Adrenal gland (tissue), 12 donors: ENCODE results near the gene CD200R1. TPM values are rescaled to one million over a fixed set of nuclear protein-coding genes. Genes with fewer than 3 reads are reported as not detected.

ENCODE experiments used
- DNase-seq, 7 donors: peaks; one replicate each; pipeline ENCODE4 v3.0.0-alpha.2; 2019 to 2020
- H3K27ac ChIP-seq, 5 donors: fragments of 200-600 bp; sonication (generic) in 4 of 5; 1 replicate in 3 of 5; 2 replicates in 2 of 5; pipeline versions ENCODE4 v1.5.1 to v1.8.0; 2016 to 2020; ENCODE audit warnings: mild to moderate bottlenecking in 1 of 5
- H3K27me3 ChIP-seq: fragments of 200-600 bp; 2 replicates; pipeline ENCODE4 v1.8.0; 2021
- H3K36me3 ChIP-seq, 2 donors: fragments of 200-600 bp; replicated peaks in 1 of 2; 1 replicate in 1 of 2; 2 replicates in 1 of 2; pipeline versions ENCODE4 v1.5.1 to v1.8.0; 2018 to 2022
- H3K4me1 ChIP-seq, 2 donors: fragments of 200-600 bp; replicated peaks in 1 of 2; 1 replicate in 1 of 2; 2 replicates in 1 of 2; pipeline versions ENCODE4 v1.5.1 to v1.8.0; 2018 to 2021
- H3K4me3 ChIP-seq, 4 donors: fragments of 200-600 bp; sonication (generic) in 3 of 4; one replicate each; pipeline ENCODE4 v1.5.1; 2016 to 2018
- H3K9me3 ChIP-seq, 3 donors: fragments of 200-600 bp; sonication (generic) in 1 of 3; replicated peaks in 1 of 3; 1 replicate in 2 of 3; 2 replicates in 1 of 3; pipeline versions ENCODE4 v1.5.1 to v1.8.0; 2016 to 2021
- POLR2A ChIP-seq, 2 donors: fragments of 450-650 bp; IDR thresholded peaks; one replicate each; pipeline ENCODE4 v1.6.1; 2017; ENCODE audit warnings: antibody characterized with exemption in 2 of 2, mild to moderate bottlenecking in 2 of 2, moderate library complexity in 1 of 2
- WGBS, 4 donors: extraction: QIAGEN DNeasy Blood & Tissue Kit in 2 of 4; methylation state at CpG; one replicate each; pipeline versions ENCODE4 v1.1.5 to v1.1.7; 2013 to 2017; 5-methylcytosine and 5-hydroxymethylcytosine counted together
- intact Hi-C, 2 donors: fragments of 100-400 bp; cut with DNase I; formaldehyde crosslinking; loops; one replicate each; pipeline versions ENCODE4 v1.14.1 to v1.15.0; 2022 to 2023
- polyA plus RNA-seq, 3 donors: library from polyadenylated mRNA; stranded (reverse); fragments of 200-250 nt in 2 of 3; fragments of 350-450 nt in 1 of 3; fragmentation: Illumina TruSeq in 1 of 3; extraction: RNeasy Lipid Tissue Mini Kit (QIAGEN cat#74804) in 1 of 3; gene quantifications; one replicate each; pipeline ENCODE4 v1.2.3, GENCODE V29; 2013 to 2014
- total RNA-seq, 9 donors: library from RNA; depleted of rRNA in 4 of 9; stranded (reverse); fragments of >200 nt in 4 of 9; fragments of 120-200 nt in 1 of 9; fragmentation: NEBNext Ultra II Directional in 1 of 9; extraction: Animal tissue kit (Norgen Biotek cat#: 25700) in 1 of 9; gene quantifications; one replicate each; pipeline versions ENCODE4 v1.1.0 to v1.2.4, GENCODE V29; 2013 to 2023
- TF ChIP-seq, protein P1 (sequence below), 6 experiments: fragments of 450-650 bp in 4 of 6; fragments of 200-600 bp in 2 of 6; sonication (generic) in 1 of 6; IDR thresholded peaks; 1 replicate in 5 of 6; 2 replicates in 1 of 6; pipeline versions ENCODE4 v1.5.1 to v1.8.0; 2016 to 2021; ENCODE audit warnings: antibody characterized with exemption in 6 of 6, mild to moderate bottlenecking in 2 of 6, moderate library complexity in 1 of 6
- donor health status: healthy with polysubstance abuse.
- donor health status: Bipolar disorder and iron deficiency.
- donor health status: DM: yes; HTN: yes; CAD: no.
- donor health status: DM: no; HTN: no; CAD: no.
- donor health status: DM: no; HTN: no; CAD: no.
- donor health status: DM: yes; HTN: yes; CAD: no.

CD200R1 gene
- total and polyA plus RNA-seq, 12 donors = 0.24 to 11.0 (median 1.4) TPM

DNA sequence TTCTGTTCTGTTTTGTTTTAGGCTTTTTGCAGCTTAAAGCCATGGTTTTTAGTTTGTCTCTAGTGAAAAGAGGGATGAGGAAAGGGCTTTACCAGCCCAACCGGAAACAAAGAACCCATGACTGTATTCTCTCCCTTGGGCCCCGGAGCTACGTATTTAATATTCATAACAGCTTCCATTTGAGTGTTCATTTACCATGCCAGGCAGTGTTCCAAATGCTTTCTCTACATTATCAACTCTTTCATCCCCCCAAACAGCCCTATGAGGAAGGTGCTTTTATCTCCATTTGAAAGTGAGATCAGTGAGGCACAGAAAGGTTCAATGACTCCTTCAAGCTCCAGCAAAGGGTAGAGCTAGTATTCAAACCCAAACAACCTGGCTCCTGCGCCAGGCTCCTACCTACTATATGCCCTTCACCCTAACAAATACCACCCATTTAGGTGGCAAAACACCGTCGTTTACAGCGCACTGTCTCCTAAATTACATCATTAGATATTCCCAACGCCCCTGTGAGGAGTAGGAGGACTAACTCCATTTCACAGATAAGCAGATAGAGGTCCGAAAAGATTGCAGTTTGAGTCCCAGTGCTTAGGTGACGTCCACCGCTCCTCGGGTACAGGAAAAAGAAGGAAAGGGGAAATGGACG is 43.8 kb upstream of the CD200R1 start:
- Histone ChIP-seq H3K9me3 (no peaks in the 10 kb centered on the region), H3K27ac (peak overlapping the region; percentile 68 to 95 (median 79)), H3K27me3 (no peaks in the 10 kb centered on the region), H3K4me3 (peak overlapping the region; percentile 41 to 87 (median 72)), H3K4me1 (peaks cover 11 to 21% of the 10 kb centered on the region in 2 donors), H3K36me3 (peaks cover 0 to 5% of the 10 kb centered on the region in 2 donors)
- TF ChIP-seq, protein P1, sequence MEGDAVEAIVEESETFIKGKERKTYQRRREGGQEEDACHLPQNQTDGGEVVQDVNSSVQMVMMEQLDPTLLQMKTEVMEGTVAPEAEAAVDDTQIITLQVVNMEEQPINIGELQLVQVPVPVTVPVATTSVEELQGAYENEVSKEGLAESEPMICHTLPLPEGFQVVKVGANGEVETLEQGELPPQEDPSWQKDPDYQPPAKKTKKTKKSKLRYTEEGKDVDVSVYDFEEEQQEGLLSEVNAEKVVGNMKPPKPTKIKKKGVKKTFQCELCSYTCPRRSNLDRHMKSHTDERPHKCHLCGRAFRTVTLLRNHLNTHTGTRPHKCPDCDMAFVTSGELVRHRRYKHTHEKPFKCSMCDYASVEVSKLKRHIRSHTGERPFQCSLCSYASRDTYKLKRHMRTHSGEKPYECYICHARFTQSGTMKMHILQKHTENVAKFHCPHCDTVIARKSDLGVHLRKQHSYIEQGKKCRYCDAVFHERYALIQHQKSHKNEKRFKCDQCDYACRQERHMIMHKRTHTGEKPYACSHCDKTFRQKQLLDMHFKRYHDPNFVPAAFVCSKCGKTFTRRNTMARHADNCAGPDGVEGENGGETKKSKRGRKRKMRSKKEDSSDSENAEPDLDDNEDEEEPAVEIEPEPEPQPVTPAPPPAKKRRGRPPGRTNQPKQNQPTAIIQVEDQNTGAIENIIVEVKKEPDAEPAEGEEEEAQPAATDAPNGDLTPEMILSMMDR (IDR thresholded peaks at IDR 0.05) = no peak
- TF ChIP-seq POLR2A (IDR thresholded peaks at IDR 0.05) = no peak
- intact Hi-C loops = no loop called here
- peak in 1 of 7 donors; percentile 52 for DNase-seq
- WGBS, 4 donors = 4 to 6% (median 5%) methylated on average over 13 of the region's 13 CpGs

DNA sequence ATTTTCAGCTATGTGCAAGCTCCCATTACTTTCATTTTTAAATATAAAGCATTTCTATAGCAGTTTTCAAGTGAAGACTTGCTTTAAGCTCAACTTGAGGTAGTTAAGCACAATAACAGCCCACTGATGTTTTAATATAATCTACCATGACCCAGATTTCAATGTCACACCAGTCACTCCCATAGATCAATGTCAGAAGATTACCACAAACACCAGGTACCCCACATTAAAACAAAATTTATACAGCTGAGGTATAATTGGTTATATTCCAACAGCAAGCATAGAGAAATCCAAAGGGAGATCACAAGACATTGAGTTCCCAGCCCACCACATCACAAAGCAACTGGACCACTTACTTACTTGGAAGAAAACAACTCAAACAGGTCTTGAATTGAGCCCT is 38.7 kb upstream of the CD200R1 start:
- Histone ChIP-seq H3K27me3 (no peaks in the 10 kb centered on the region), H3K4me1 (peaks cover 6 to 13% of the 10 kb centered on the region in 2 donors), H3K9me3 (no peaks in the 10 kb centered on the region), H3K36me3 (peaks cover 0 to 36% of the 10 kb centered on the region in 2 donors), H3K4me3 (no peak overlapping the region), H3K27ac (no peak overlapping the region)
- TF ChIP-seq, protein P1 (IDR thresholded peaks at IDR 0.05) = no peak
- no peak for TF ChIP-seq POLR2A (IDR thresholded peaks at IDR 0.05)
- intact Hi-C loops = no loop called here
- no peak for DNase-seq

DNA sequence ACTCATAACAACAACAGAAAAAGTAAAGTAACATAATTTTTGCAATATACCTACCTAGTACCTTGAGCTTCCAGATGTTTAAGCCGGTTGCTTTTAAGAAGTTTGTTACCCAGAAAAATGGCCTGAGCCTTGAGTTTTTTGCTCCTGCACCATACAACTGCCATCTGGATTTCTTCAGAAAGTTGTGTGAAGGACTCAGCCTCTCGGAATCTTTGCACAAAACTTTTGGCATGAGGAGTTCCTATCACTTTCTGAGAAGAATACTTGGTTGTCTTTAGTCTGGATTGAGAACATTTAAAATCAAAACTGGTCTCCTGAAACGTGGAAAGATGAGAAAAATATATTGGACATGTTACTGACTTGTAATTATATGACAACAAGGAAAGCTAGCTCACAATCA is 33.2 kb upstream of the CD200R1 start:
- H3K36me3 ChIP-seq = peaks cover 0 to 55% of the 10 kb centered on the region in 2 donors
- no peaks in the 10 kb centered on the region for H3K4me1 ChIP-seq
- H3K27ac ChIP-seq = no peak overlapping the region
- 75 to 85% (median 79%) methylated on average over 3 of the region's 3 CpGs for WGBS, 4 donors
- DNase-seq = no peak
- H3K27me3 ChIP-seq = no peaks in the 10 kb centered on the region
- TF ChIP-seq POLR2A (IDR thresholded peaks at IDR 0.05) = no peak
- TF ChIP-seq, protein P1 (IDR thresholded peaks at IDR 0.05) = no peak
- H3K4me3 ChIP-seq = no peak overlapping the region
- intact Hi-C loops = no loop called here
- H3K9me3 ChIP-seq = no peaks in the 10 kb centered on the region

DNA sequence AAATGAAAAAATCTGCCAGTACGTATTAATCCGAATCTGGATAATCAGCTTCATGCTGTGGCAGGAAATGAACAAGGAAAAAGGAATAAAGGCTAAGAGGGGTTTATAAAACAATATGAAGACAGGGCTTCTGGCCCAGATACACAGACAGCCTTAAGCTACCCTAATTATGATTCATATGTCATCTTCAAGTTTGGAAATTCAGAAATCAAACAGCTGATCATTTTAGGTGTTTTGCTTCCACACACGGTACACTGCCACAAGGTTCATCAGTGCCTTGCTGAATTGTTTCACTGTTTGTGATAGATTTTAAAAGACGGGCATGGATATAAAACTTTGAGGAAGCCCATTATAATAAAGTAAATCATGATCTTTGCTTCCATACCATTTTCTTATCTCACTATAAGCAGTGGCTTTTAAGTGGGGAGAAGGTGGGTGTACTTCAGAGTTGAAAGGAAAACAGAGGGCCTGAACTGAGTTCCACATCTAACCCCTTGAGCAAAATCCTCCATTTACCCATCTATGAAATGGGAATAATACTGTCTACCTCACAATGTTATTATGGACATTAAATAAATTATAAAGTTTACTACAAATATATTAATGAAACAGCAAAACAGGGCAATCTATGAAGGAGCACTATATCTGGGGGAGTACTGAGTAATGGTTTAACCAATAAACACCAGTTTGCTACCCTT is 31.6 kb upstream of the CD200R1 start:
- peaks cover 0 to 60% of the 10 kb centered on the region in 2 donors for H3K36me3 ChIP-seq
- H3K27me3 ChIP-seq = no peaks in the 10 kb centered on the region
- H3K4me3 ChIP-seq = no peak overlapping the region
- TF ChIP-seq POLR2A (IDR thresholded peaks at IDR 0.05) = no peak
- TF ChIP-seq, protein P1 (IDR thresholded peaks at IDR 0.05) = no peak
- intact Hi-C loops = no loop called here
- H3K4me1 ChIP-seq = no peaks in the 10 kb centered on the region
- DNase-seq = no peak
- no peak overlapping the region for H3K27ac ChIP-seq
- 80 to 88% (median 87%) methylated on average over 4 of the region's 4 CpGs for WGBS, 4 donors
- no peaks in the 10 kb centered on the region for H3K9me3 ChIP-seq
